Common myeloid progenitor, CD34-positive (primary cell): Measurements from ENCODE around the gene FGD4.

Experiments
- CTCF ChIA-PET: fragments of 350-600 bp; sonication (Branson Sonifier 250); formaldehyde crosslinking; loops from one replicate; lab custom pipeline; 2021; ENCODE audit warnings: antibody characterized with exemption; lab: Charles Lee
- POLR2A ChIA-PET: fragments of 350-600 bp; sonication (Branson Sonifier 250); formaldehyde crosslinking; loops from one replicate; lab custom pipeline; 2021; ENCODE audit warnings: antibody characterized with exemption; lab: Charles Lee
- DNase-seq, 3 donors: peaks; one replicate each; pipeline versions ENCODE4 v3.0.0 to v3.0.0-alpha.2; 2013
- H3K27ac ChIP-seq, 2 experiments: 1 replicate in 1 of 2; 2 replicates in 1 of 2; pipeline ENCODE4 v1.7.0; 2013; ENCODE audit warnings: inconsistent platforms in 2 of 2, low read length in 2 of 2, mild to moderate bottlenecking in 2 of 2, low read depth in 1 of 2, moderate library complexity in 1 of 2; ENCODE audit not compliant: severe bottlenecking in 2 of 2, insufficient read depth in 1 of 2, poor library complexity in 1 of 2
- H3K27me3 ChIP-seq, 5 experiments: replicated peaks in 2 of 5; 1 replicate in 3 of 5; 2 replicates in 2 of 5; pipeline versions ENCODE4 v1.6.1 to v1.7.0; 2013; ENCODE audit warnings: low read length in 4 of 5, mild to moderate bottlenecking in 2 of 5, moderate library complexity in 2 of 5, inconsistent platforms in 1 of 5; ENCODE audit not compliant: insufficient read depth in 5 of 5, control insufficient read depth in 4 of 5
- H3K36me3 ChIP-seq, 4 experiments: 1 replicate in 2 of 4; 2 replicates in 2 of 4; pipeline versions ENCODE4 v1.6.1 to v1.7.0; 2013; ENCODE audit warnings: low read length in 3 of 4, control low read depth in 1 of 4, mild to moderate bottlenecking in 1 of 4; ENCODE audit not compliant: control insufficient read depth in 4 of 4, insufficient read depth in 4 of 4
- H3K4me1 ChIP-seq, 4 experiments: 1 replicate in 3 of 4; 2 replicates in 1 of 4; pipeline versions ENCODE4 v1.6.1 to v1.7.1; 2013; ENCODE audit warnings: low read length in 3 of 4, mild to moderate bottlenecking in 3 of 4, control low read depth in 1 of 4, inconsistent platforms in 1 of 4, moderate library complexity in 1 of 4; ENCODE audit not compliant: control insufficient read depth in 4 of 4, insufficient read depth in 4 of 4; ENCODE audit errors: control extremely low read depth in 1 of 4
- H3K4me3 ChIP-seq, 7 experiments: 1 replicate in 4 of 7; 2 replicates in 3 of 7; pipeline versions ENCODE4 v1.5.1 to v1.7.0; 2013; ENCODE audit warnings: mild to moderate bottlenecking in 7 of 7, low read length in 6 of 7, moderate library complexity in 6 of 7, inconsistent platforms in 2 of 7, low read depth in 2 of 7, control low read depth in 1 of 7; ENCODE audit not compliant: insufficient read depth in 4 of 7, control insufficient read depth in 1 of 7; ENCODE audit errors: extremely low read depth in 1 of 7
- H3K9me3 ChIP-seq, 5 experiments: 1 replicate in 4 of 5; 2 replicates in 1 of 5; pipeline versions ENCODE4 v1.6.1 to v1.7.1; 2013; ENCODE audit warnings: low read length in 4 of 5, mild to moderate bottlenecking in 2 of 5, inconsistent platforms in 1 of 5, low read depth in 1 of 5, moderate library complexity in 1 of 5; ENCODE audit not compliant: control insufficient read depth in 4 of 5, insufficient read depth in 2 of 5; ENCODE audit errors: control extremely low read depth in 1 of 5
- WGBS: methylation state at CpG from one replicate; pipeline ENCODE4 v1.1.5; 2013; ENCODE audit not compliant: insufficient coverage; 5-methylcytosine and 5-hydroxymethylcytosine counted together

FGD4 gene

DNA sequence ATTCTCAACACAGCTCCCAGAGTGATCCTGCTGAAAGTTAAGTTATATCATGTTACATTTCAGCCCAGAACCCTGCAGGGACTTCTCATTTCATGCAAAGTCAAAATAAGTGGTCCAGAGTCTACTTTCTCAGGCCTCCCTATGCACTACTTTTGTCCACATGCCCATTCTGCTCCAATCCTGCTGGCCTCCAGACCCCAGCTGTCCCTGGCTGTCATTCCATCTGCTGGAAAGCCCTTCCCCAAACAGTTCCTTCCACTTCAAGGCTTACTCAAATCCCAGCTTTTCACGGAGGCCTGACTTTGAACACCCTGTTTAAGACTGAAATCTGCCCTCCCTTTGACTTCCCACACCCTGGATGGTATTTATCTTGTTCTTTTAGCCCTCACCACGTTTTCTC is 169.9 kb downstream of the FGD4 start:
- POLR2A ChIA-PET = no interaction called here
- no peak overlapping the region for H3K27ac ChIP-seq
- no peak for DNase-seq
- CTCF ChIA-PET = no interaction called here
- WGBS = 100% methylated on average over 1 of the region's 2 CpGs
- H3K27me3 ChIP-seq = no peaks in the 10 kb centered on the region
- H3K36me3 ChIP-seq = peaks cover 0 to 3% (median 0%) of the 10 kb centered on the region in 4 experiments
- no peaks in the 10 kb centered on the region for H3K9me3 ChIP-seq
- H3K4me1 ChIP-seq = peaks cover 0 to 12% (median 3%) of the 10 kb centered on the region in 4 experiments
- no peak overlapping the region for H3K4me3 ChIP-seq

DNA sequence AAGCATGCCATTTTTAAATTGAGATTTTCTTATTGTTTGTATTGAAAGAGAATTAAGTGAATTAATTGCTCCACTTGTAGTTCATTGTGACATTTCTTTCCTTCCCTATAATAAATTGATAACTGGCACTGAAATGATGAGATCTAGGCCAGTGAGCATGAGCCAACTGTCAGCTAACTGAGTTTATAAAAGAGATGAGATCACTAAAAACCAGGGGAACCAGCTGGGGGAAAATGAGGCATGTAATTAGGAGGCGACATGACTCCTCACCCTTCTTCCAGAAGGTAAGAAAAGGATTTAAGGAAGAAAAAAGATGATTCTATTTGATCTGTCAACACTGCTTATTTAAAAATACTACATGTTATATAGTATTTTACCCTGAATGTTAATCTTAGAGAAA is 175.2 kb downstream of the FGD4 start:
- ChIA-PET POLR2A (no interaction called here), CTCF (no interaction called here)
- no peak overlapping the region for H3K27ac ChIP-seq
- no peak overlapping the region for H3K4me3 ChIP-seq
- no CpG with 5 or more reads among the region's 1 CpG for WGBS
- no peaks in the 10 kb centered on the region for H3K27me3 ChIP-seq
- peaks cover 0 to 8% (median 0%) of the 10 kb centered on the region in 4 experiments for H3K4me1 ChIP-seq
- H3K36me3 ChIP-seq = peaks cover 0 to 2% (median 0%) of the 10 kb centered on the region in 4 experiments
- no peak for DNase-seq
- H3K9me3 ChIP-seq = peaks cover 0 to 8% (median 0%) of the 10 kb centered on the region in 5 experiments

GRCh38 chr12:32577328-32577727 is 178.0 kb downstream of the FGD4 start:
- Histone ChIP-seq H3K36me3 (peaks cover 0 to 5% (median under 1%) of the 10 kb centered on the region in 4 experiments), H3K27ac (no peak overlapping the region), H3K9me3 (peaks cover 0 to 8% (median 0%) of the 10 kb centered on the region in 5 experiments), H3K4me1 (peaks cover 0 to 8% (median 0%) of the 10 kb centered on the region in 4 experiments), H3K4me3 (no peak overlapping the region), H3K27me3 (no peaks in the 10 kb centered on the region)
- ChIA-PET POLR2A (no interaction called here), CTCF (no interaction called here)
- no CpG with 5 or more reads among the region's 2 CpGs for WGBS
- no peak for DNase-seq

- Histone ChIP-seq H3K36me3 (peaks cover 0 to 5% (median 0%) of the 10 kb centered on the region in 4 experiments), H3K27me3 (no peaks in the 10 kb centered on the region), H3K9me3 (peaks cover 0 to 3% (median 0%) of the 10 kb centered on the region in 5 experiments), H3K4me3 (no peak overlapping the region), H3K4me1 (peaks cover 9 to 34% (median 21%) of the 10 kb centered on the region in 4 experiments), H3K27ac (no peak overlapping the region)
- WGBS = no CpG with 5 or more reads among the region's 1 CpG
- POLR2A ChIA-PET = no interaction called here
- CTCF ChIA-PET = no interaction called here
- DNase-seq = peak in 1 of 3 donors; percentile 12
Measured at GRCh38 chr12:32583534-32583933, 184.2 kb downstream of the FGD4 start.

DNA sequence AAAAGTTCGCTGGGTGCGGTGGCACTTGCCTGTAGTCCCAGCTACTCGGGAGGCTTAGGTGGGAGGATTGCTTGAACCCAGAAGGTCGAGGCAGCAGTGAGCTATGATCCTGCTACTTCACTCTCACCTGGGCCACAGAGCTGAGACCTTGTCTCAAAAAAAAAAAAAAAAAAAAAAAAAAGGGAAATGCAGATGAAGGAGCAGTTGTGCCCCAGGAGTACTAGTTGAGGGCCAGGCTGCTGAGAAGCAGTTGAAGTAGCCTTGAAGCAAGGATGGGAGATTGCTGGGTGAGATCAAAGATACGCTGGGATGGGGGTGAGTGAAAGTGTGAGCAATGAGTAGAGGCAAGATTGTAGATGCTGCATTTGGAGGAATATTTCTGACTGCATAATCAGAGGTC is 186.3 kb downstream of the FGD4 start:
- no peaks in the 10 kb centered on the region for H3K9me3 ChIP-seq
- WGBS = 96% methylated on average over 5 of the region's 5 CpGs
- peak in 1 of 3 donors; percentile 26 for DNase-seq

GRCh38 chr12:32586390-32586789 is 187.0 kb downstream of the FGD4 start:
- 5% methylated on average over 1 of the region's 2 CpGs for WGBS
- Histone ChIP-seq H3K27me3 (no peaks in the 10 kb centered on the region), H3K36me3 (peaks cover 0 to 5% (median 0%) of the 10 kb centered on the region in 4 experiments), H3K9me3 (no peaks in the 10 kb centered on the region), H3K4me1 (peaks cover 19 to 52% (median 30%) of the 10 kb centered on the region in 4 experiments), H3K27ac (peak overlapping the region in 1 of 2 experiments; percentile 29), H3K4me3 (no peak overlapping the region)
- ChIA-PET POLR2A (no interaction called here), CTCF (interaction anchor here (0.7 to 1.5 kb wide), 2 partner anchors 12 to 16 kb away, joined by 3 read pairs; no protein-coding TSS in a partner anchor)
- peak; percentile 24 to 90 (median 86) for DNase-seq

More for the DNA sequence above, 186.3 kb downstream of the FGD4 start:
- Histone ChIP-seq H3K27me3 (no peaks in the 10 kb centered on the region), H3K4me3 (no peak overlapping the region), H3K36me3 (peaks cover 0 to 5% (median 0%) of the 10 kb centered on the region in 4 experiments), H3K27ac (peak overlapping the region in 1 of 2 experiments; percentile 29), H3K4me1 (peaks cover 19 to 52% (median 30%) of the 10 kb centered on the region in 4 experiments)
- POLR2A ChIA-PET = interaction anchor here (0.6 kb wide), 1 partner anchor 1258 kb away, joined by 4 read pairs; no protein-coding TSS in a partner anchor
- CTCF ChIA-PET = interaction anchor here (1.5 kb wide), 1 partner anchor 13 kb away, joined by 3 read pairs; no protein-coding TSS in a partner anchor
